Measurements from ENCODE around the gene SAMD13. TPM values are rescaled to one million over a fixed set of nuclear protein-coding genes. Genes with fewer than 3 reads are reported as not detected.

SAMD13 gene
- polyA plus RNA-seq, 1 of the 3 experiments (the other 2 are of a cell fraction) = 1.3 TPM

- no peak for TF ChIP-seq MAX (IDR thresholded peaks at IDR 0.05; ENCODE audit: low read depth)
These were observed 47.3 kb downstream of the SAMD13 start (continued) for GRCh38 chr1:84348759-84349158.

GRCh38 chr1:84350104-84350503 is 48.6 kb downstream of the SAMD13 start:
- no peak overlapping the region for H3K27ac ChIP-seq (ENCODE audit: low read depth in 2 of 2, low read length in 1 of 2)
- H3K9ac ChIP-seq = no peak overlapping the region
- 55% methylated on average over 3 of the region's 3 CpGs for WGBS (ENCODE audit: low lambda C conversion rate)
- H3K4me2 ChIP-seq = no peak overlapping the region
- DNase-seq = no peak
- H3K4me1 ChIP-seq (ENCODE audit: control insufficient read depth in 1 of 2, insufficient read depth in 2 of 2, low read depth in 1 of 2, low read length in 1 of 2) = peaks cover 19% of the 10 kb centered on the region in 2 experiments; a peak in 3 of 4 replicates
- TF ChIP-seq YY1 (IDR thresholded peaks at IDR 0.05; ENCODE audit: low read depth) (no peak), USF1 (IDR thresholded peaks at IDR 0.05; ENCODE audit: borderline replicate concordance, low read depth) (no peak), JUND (IDR thresholded peaks at IDR 0.05) (no peak), POLR2AphosphoS5 (IDR thresholded peaks at IDR 0.05; ENCODE audit: low read depth, low read length) (no peak), TCF12 (IDR thresholded peaks at IDR 0.05) (no peak), EZH2phosphoT487 (IDR thresholded peaks at IDR 0.05; ENCODE audit: borderline replicate concordance, low read depth) (no peak), ZBTB33 (IDR thresholded peaks at IDR 0.05; ENCODE audit: borderline replicate concordance, low read depth) (no peak), ELF1 (IDR thresholded peaks at IDR 0.05) (no peak)
- ChIA-PET CTCF (interaction anchor here (1.2 to 1.4 kb wide), 2 partner anchors 11 to 48 kb away, joined by 3 to 5 read pairs; partner anchors contain the start of gene SAMD13), POLR2A (no interaction called here)
- H4K20me1 ChIP-seq (ENCODE audit: insufficient read depth) = no peaks in the 10 kb centered on the region
- H3K9me3 ChIP-seq = no peaks in the 10 kb centered on the region
- H3K36me3 ChIP-seq (replicated peaks in 1 of 2; ENCODE audit: control insufficient read depth in 1 of 2, insufficient read depth in 2 of 2, low read length in 1 of 2) = no peaks in the 10 kb centered on the region
- no peaks in the 10 kb centered on the region for H3F3A ChIP-seq (replicated peaks; ENCODE audit: insufficient read depth)
- H3K79me2 ChIP-seq (ENCODE audit: insufficient read depth) = no peaks in the 10 kb centered on the region
- H3K27me3 ChIP-seq (ENCODE audit: insufficient read depth) = no peaks in the 10 kb centered on the region
- H2AFZ ChIP-seq (ENCODE audit: low read depth) = no peak overlapping the region
- H3K9me2 ChIP-seq = no peaks in the 10 kb centered on the region
- no peak overlapping the region for H3K4me3 ChIP-seq (ENCODE audit: low read depth in 2 of 2, low read length in 1 of 2)

- H3K27ac ChIP-seq (ENCODE audit: low read depth in 2 of 2, low read length in 1 of 2) = no peak overlapping the region
- H3K36me3 ChIP-seq (replicated peaks in 1 of 2; ENCODE audit: control insufficient read depth in 1 of 2, insufficient read depth in 2 of 2, low read length in 1 of 2) = no peaks in the 10 kb centered on the region
- DNase-seq = no peak
- no peak overlapping the region for H3K9ac ChIP-seq
- H3K4me1 ChIP-seq (ENCODE audit: control insufficient read depth in 1 of 2, insufficient read depth in 2 of 2, low read depth in 1 of 2, low read length in 1 of 2) = peaks cover 19% of the 10 kb centered on the region in 2 experiments; a peak in 3 of 4 replicates
- ChIA-PET POLR2A (no interaction called here), CTCF (interaction anchor here (1.0 to 1.4 kb wide), 2 partner anchors 11 to 69 kb away, joined by 3 read pairs; no protein-coding TSS in a partner anchor)
- no peaks in the 10 kb centered on the region for H3F3A ChIP-seq (replicated peaks; ENCODE audit: insufficient read depth)
- H3K4me3 ChIP-seq (ENCODE audit: low read depth in 2 of 2, low read length in 1 of 2) = no peak overlapping the region
- TF ChIP-seq FOSL2 (IDR thresholded peaks at IDR 0.05; ENCODE audit: borderline replicate concordance, low read depth) (no peak), GABPA (IDR thresholded peaks at IDR 0.05; ENCODE audit: low read depth) (no peak), IRF3 (IDR thresholded peaks at IDR 0.05; ENCODE audit: low read depth, low read length) (no peak), TEAD4 (IDR thresholded peaks at IDR 0.05; ENCODE audit: borderline replicate concordance, insufficient read depth) (no peak), FOXJ3 (CRISPR knock-in tag; IDR thresholded peaks at IDR 0.05) (no peak), FOXM1 (IDR thresholded peaks at IDR 0.05; ENCODE audit: low read depth) (no peak), NFIC (IDR thresholded peaks at IDR 0.05; ENCODE audit: borderline replicate concordance) (no peak), MXI1 (IDR thresholded peaks at IDR 0.05; ENCODE audit: low read depth, low read length) (no peak), RXRA (IDR thresholded peaks at IDR 0.05; ENCODE audit: borderline replicate concordance, low read depth) (no peak), PBX3 (IDR thresholded peaks at IDR 0.05) (no peak), USF1 (IDR thresholded peaks at IDR 0.05; ENCODE audit: borderline replicate concordance, low read depth) (no peak), JUND (IDR thresholded peaks at IDR 0.05) (no peak), NRF1 (IDR thresholded peaks at IDR 0.05; ENCODE audit: low read depth, low read length) (no peak), TCF12 (IDR thresholded peaks at IDR 0.05) (no peak), EP300 (IDR thresholded peaks at IDR 0.05; ENCODE audit: borderline replicate concordance in 1 of 2, low read depth in 1 of 2, low read length in 1 of 2) (no peak), RAD21 (IDR thresholded peaks at IDR 0.05; ENCODE audit: low read length) (no peak), YY1 (IDR thresholded peaks at IDR 0.05; ENCODE audit: low read depth) (no peak), ELF1 (IDR thresholded peaks at IDR 0.05) (no peak)
- no peak overlapping the region; the same call in 1 of the 2 replicates for H2AFZ ChIP-seq (ENCODE audit: low read depth)
- H3K9me3 ChIP-seq = no peaks in the 10 kb centered on the region
- H3K9me2 ChIP-seq = no peaks in the 10 kb centered on the region
- no peak overlapping the region for H3K4me2 ChIP-seq
- no peaks in the 10 kb centered on the region for H3K27me3 ChIP-seq (ENCODE audit: insufficient read depth)
- H3K79me2 ChIP-seq (ENCODE audit: insufficient read depth) = no peaks in the 10 kb centered on the region
- no peaks in the 10 kb centered on the region for H4K20me1 ChIP-seq (ENCODE audit: insufficient read depth)
- 93% methylated on average over 3 of the region's 3 CpGs for WGBS (ENCODE audit: low lambda C conversion rate)
These were observed 49.0 kb downstream of the SAMD13 start for GRCh38 chr1:84350550-84350949.

Data from SK-N-SH (cell line).